NOMO-1 (cell line): Measurements from ENCODE around the gene FAM217B.

Experiments
- DNase-seq, 2 experiments: peaks; one replicate each; lab custom pipeline; 2025; ENCODE audit not compliant: unreplicated experiment in 2 of 2; lab: John Stamatoyannopoulos, UW

The FAM217B gene

GRCh38 chr20:59972037-59972801, 32.0 kb downstream of the FAM217B start:
- peak in 1 of 2 experiments; percentile 34 for DNase-seq

DNA sequence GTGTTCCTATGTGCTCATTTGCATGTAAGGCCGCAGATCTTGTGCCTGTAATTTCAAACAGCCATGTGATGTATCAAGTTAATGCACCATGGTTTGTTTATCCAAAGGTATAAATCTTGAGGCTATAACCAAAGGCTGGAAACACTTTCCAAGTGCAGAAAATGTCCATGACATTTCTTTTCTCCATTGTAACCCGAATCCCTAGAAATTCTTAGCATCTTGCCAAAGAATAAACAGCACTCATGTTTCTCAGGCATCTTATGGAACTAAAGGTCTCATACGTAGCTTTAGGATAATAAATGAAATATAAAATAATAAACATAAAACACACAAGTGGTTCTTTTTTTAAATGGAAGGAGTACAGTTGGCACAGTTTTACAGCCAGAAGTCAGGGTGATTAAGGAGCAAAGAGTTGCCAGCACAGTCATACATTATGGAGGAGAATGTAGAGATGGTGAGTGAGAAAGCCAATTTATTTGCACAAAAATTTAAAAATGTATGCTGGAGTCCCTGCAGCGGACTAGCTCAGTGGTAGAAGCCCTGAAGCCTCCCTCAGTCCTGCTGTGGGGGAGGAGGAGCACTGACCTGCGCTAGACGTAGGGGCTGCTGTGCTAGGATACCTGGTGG, 36.1 kb downstream of the FAM217B start:
- DNase-seq = no peak

GRCh38 chr20:59977086-59977485, 36.9 kb downstream of the FAM217B start:
- DNase-seq = no peak

GRCh38 chr20:59983076-59983475, 42.9 kb downstream of the FAM217B start:
- DNase-seq = no peak

GRCh38 chr20:59984541-59984940, 44.4 kb downstream of the FAM217B start:
- DNase-seq = peak; percentile 60 to 82

DNA sequence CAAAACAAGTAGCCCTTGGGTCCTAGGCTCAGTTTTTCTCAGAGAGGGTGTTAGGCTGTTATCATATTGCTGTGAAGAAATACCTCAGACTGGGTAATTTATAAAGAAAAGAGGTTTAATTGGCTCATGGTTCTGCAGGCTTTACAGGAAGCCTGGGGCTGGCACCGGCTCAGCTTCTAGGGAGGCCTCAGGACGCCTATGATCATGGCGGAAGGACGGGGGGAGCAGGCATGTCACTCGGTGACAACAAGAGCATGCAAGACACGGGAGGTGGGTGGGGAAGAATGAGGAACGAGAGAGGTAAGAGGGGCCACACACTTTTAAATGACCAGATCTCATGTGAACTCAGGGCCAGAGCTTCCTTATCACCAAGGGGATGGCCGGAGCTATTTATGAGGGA, 45.0 kb downstream of the FAM217B start:
- DNase-seq = no peak

GRCh38 chr20:59985864-59986263, 45.7 kb downstream of the FAM217B start:
- no peak for DNase-seq

DNA sequence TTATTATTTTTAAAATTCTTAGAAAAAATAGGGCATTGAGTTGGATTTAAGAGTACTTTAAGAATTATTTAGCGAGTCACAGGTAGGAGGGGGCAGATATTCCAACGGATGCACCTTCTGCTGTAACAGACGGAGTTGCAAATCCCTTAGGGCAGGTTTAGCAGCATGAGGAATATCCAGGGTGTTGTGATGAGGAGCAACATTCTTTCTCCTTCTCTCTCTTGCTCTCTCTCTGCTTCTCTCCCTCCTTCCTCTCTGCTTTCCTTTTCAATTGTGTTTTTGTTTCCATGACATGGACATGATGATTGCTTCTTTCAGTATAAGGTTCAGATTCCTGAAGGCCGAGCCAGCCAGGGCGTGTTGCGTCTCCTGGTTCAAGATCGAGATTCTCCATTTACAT, 46.9 kb downstream of the FAM217B start:
- no peak for DNase-seq

- no peak for DNase-seq
Measured at GRCh38 chr20:59988141-59988540, 48.0 kb downstream of the FAM217B start.

- peak in 1 of 2 experiments; percentile 60 for DNase-seq
Measured at GRCh38 chr20:59992526-59993084, 52.4 kb downstream of the FAM217B start.

GRCh38 chr20:59993736-59994430, 53.7 kb downstream of the FAM217B start:
- DNase-seq = no peak

- DNase-seq = no peak
Measured at GRCh38 chr20:59994697-59995122, 54.5 kb downstream of the FAM217B start.

- DNase-seq = no peak
Measured at GRCh38 chr20:59996108-59996507, 55.9 kb downstream of the FAM217B start.

GRCh38 chr20:59997896-59998295, 57.7 kb downstream of the FAM217B start:
- DNase-seq = no peak
